Measurements from ENCODE around the gene LYSMD1. TPM values are rescaled to one million over a fixed set of nuclear protein-coding genes. Genes with fewer than 3 reads are reported as not detected.

Gene LYSMD1
- total and polyA plus RNA-seq, 2 of the 8 experiments (the other 6 are each of a cell fraction or from before 2014, with no cell fraction given) = 2.4 to 6.0 TPM

GRCh38 chr1:151133018-151133806 is 32.5 kb downstream of the LYSMD1 start (continued):
- TF ChIP-seq SAP30 (IDR thresholded peaks at IDR 0.05; ENCODE audit: insufficient read depth, insufficient replicate concordance, low read length) (no peak), SP1 (IDR thresholded peaks at IDR 0.05; ENCODE audit: low read depth, low read length) (no peak), SRF (IDR thresholded peaks at IDR 0.05; ENCODE audit: low read depth, low read length) (no peak), NANOG (IDR thresholded peaks at IDR 0.05; ENCODE audit: insufficient read depth, low read depth, low read length, poor library complexity, severe bottlenecking) (no peak), MAFK (IDR thresholded peaks at IDR 0.05; ENCODE audit: low read depth, low read length) (no peak), RXRA (IDR thresholded peaks at IDR 0.05; ENCODE audit: insufficient read depth, low read depth, low read length) (no peak), E2F6 (IDR thresholded peaks at IDR 0.05) (peak; percentile 44; the same call in 1 of the 2 replicates), RFX5 (IDR thresholded peaks at IDR 0.05; ENCODE audit: borderline replicate concordance, low read depth, low read length) (no peak), JUN (IDR thresholded peaks at IDR 0.05; ENCODE audit: low read depth, low read length) (no peak), SIRT6 (IDR thresholded peaks at IDR 0.05; ENCODE audit: low read length) (no peak), CTCF (IDR thresholded peaks at IDR 0.05; ENCODE audit: control extremely low read depth in 1 of 3, insufficient read depth in 1 of 3, low read depth in 1 of 3, low read length in 3 of 3) (peak in 2 of 3 experiments; percentile 18 to 35; a peak in 2 of 4 replicates), KDM4A (IDR thresholded peaks at IDR 0.05; ENCODE audit: low read depth, low read length, severe bottlenecking) (peak; percentile 31), CEBPB (IDR thresholded peaks at IDR 0.05; ENCODE audit: low read depth, low read length) (no peak), ASH2L (IDR thresholded peaks at IDR 0.05; ENCODE audit: low read length) (no peak), SP2 (IDR thresholded peaks at IDR 0.05; ENCODE audit: low read length) (no peak), SUZ12 (IDR thresholded peaks at IDR 0.05; ENCODE audit: low read length) (0 out of 2 replicates have a peak, but pooled peaks have one; percentile 18), CHD1 (IDR thresholded peaks at IDR 0.05; ENCODE audit: low read depth, low read length) (no peak), YY1 (IDR thresholded peaks at IDR 0.05; ENCODE audit: low read depth, low read length) (no peak), KDM1A (IDR thresholded peaks at IDR 0.05; ENCODE audit: borderline replicate concordance, low read length) (0 out of 2 replicates have a peak, but pooled peaks have one; percentile 14), KDM5A (IDR thresholded peaks at IDR 0.05; ENCODE audit: low read length) (no peak), CBX5 (IDR thresholded peaks at IDR 0.05; ENCODE audit: low read depth, low read length) (no peak), TEAD4 (IDR thresholded peaks at IDR 0.05; ENCODE audit: low read depth, low read length) (no peak)
